Activated CD4-positive, alpha-beta T cell treated with anti-CD3 and anti-CD28 coated beads for 36 hours (primary cell): ENCODE data around the gene NLRP6. TPM values are rescaled to one million over a fixed set of nuclear protein-coding genes. Genes with fewer than 3 reads are reported as not detected.
"Not testable (repeated sequence)": the region's sequence is repeated elsewhere in the genome, so short reads cannot be mapped to it uniquely, and the experiment has no call there.

Source experiments
- ATAC-seq: fragments of 200-7000 bp; cut with Tn5 transposase; one replicate; pipeline ENCODE4 v1.10.0; 2021; ENCODE audit warnings: mild to moderate bottlenecking, moderate library complexity
- CTCF ChIA-PET: fragments of 350-600 bp; sonication (Branson Sonifier 250); formaldehyde crosslinking; loops from one replicate; lab custom pipeline; 2021; ENCODE audit warnings: antibody characterized with exemption; lab: Charles Lee
- POLR2A ChIA-PET: fragments of 350-600 bp; sonication (Branson Sonifier 250); formaldehyde crosslinking; loops from one replicate; lab custom pipeline; 2021; ENCODE audit warnings: antibody characterized with exemption, inconsistent platforms; lab: Charles Lee
- DNase-seq: peaks from one replicate; pipeline ENCODE4 v3.0.0-alpha.2; 2020
- H3K27ac Mint-ChIP-seq: one replicate; pipeline ENCODE4 v1.8.0; 2021; ENCODE audit warnings: mixed read lengths
- H3K27me3 Mint-ChIP-seq: one replicate; pipeline ENCODE4 v1.8.0; 2021; ENCODE audit warnings: mixed read lengths
- H3K36me3 Mint-ChIP-seq: one replicate; pipeline ENCODE4 v1.8.0; 2021; ENCODE audit warnings: low read depth, mixed read lengths
- H3K4me1 Mint-ChIP-seq: one replicate; pipeline ENCODE4 v1.8.0; 2021; ENCODE audit warnings: mixed read lengths
- H3K4me3 Mint-ChIP-seq: one replicate; pipeline ENCODE4 v1.8.0; 2021; ENCODE audit warnings: mild to moderate bottlenecking, moderate library complexity, mixed read lengths
- H3K9me3 Mint-ChIP-seq: one replicate; pipeline ENCODE4 v1.8.0; 2021; ENCODE audit warnings: low read depth, mixed read lengths
- intact Hi-C, 2 experiments: fragments of 100-400 bp; cut with DNase I in 1 of 2; cut with micrococcal nuclease in 1 of 2; formaldehyde crosslinking; loops; one replicate each; pipeline versions ENCODE4 v1.14.2 to v1.15.1; 2022 to 2024; cut with DNase I, micrococcal nuclease
- total RNA-seq, 2 experiments: library from RNA; stranded (reverse); gene quantifications; one replicate each; pipeline ENCODE4 v1.2.3, GENCODE V29; 2021

The NLRP6 gene
- total RNA-seq, 2 experiments from 2014 or later: 0.32 to 0.57 TPM

DNA sequence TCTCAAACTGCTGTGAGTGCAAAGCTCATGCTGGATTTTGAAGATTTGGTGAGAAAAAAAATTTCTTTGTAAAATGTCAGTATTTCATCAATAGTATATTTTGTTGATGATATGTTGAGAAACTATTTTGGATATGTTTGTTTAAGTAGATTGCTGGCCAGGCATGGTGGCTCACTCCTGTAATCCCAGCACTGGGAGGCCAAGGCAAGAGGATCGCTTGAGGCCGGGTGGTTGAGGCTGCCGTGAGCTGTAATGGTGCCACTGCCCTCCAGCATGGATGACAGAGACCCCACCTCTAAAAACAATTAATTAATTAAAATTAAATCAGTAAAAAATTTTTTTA is 49.3 kb downstream of the NLRP6 start:
- Mint-ChIP-seq H3K4me1 (peaks cover 68% of the 10 kb centered on the region), H3K27me3 (no peaks in the 10 kb centered on the region), H3K36me3 (no peaks in the 10 kb centered on the region), H3K4me3 (peak overlapping the region; percentile 36), H3K27ac (peak overlapping the region; percentile 93), H3K9me3 (no peaks in the 10 kb centered on the region)
- ChIA-PET CTCF (interaction anchor here (1.0 to 2.4 kb wide), 6 partner anchors 10 to 77 kb away, joined by 3 to 7 read pairs (median 3); no protein-coding TSS in a partner anchor), POLR2A (interaction anchor here (1.0 kb wide), 1 partner anchor 10 kb away, joined by 3 read pairs; no protein-coding TSS in a partner anchor)
- ATAC-seq (no peak), DNase-seq (no peak)
- intact Hi-C loops: loop anchor here in 1 of 2 experiments (2.0 kb wide), 1 partner anchor 15 kb away; no protein-coding TSS in a partner anchor

DNA sequence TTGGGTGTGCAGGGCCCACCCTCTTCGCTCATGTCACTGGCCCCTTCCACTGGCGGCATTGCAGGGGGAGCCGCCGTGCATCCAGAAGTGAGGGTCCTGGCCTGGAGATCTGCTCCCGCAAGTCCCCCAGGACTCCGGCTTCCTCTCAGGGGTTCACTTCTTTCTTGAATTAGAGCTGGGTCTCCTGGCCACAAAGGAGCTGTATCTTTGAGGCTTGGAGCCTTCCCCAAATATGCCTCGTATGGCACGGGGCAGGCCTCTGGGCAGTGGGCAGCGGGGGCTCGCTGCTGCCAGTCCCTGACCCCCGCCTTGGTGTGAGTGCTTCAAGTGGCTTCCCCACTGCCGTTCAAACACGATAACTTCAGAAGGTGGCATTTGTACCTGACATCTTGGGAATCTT is 49.8 kb downstream of the NLRP6 start:
- CTCF ChIA-PET: interaction anchor here (0.6 to 2.4 kb wide), 4 partner anchors 11 to 191 kb away, joined by 3 to 7 read pairs (median 3); no protein-coding TSS in a partner anchor
- Mint-ChIP-seq H3K36me3 (no peaks in the 10 kb centered on the region), H3K4me1 (peaks cover 72% of the 10 kb centered on the region), H3K27me3 (no peaks in the 10 kb centered on the region), H3K4me3 (no peak overlapping the region), H3K9me3 (no peaks in the 10 kb centered on the region), H3K27ac (peak overlapping the region; percentile 42)
- intact Hi-C loops: no loop called here
- no peak for ATAC-seq
- DNase-seq: no peak
- POLR2A ChIA-PET: no interaction called here

DNA sequence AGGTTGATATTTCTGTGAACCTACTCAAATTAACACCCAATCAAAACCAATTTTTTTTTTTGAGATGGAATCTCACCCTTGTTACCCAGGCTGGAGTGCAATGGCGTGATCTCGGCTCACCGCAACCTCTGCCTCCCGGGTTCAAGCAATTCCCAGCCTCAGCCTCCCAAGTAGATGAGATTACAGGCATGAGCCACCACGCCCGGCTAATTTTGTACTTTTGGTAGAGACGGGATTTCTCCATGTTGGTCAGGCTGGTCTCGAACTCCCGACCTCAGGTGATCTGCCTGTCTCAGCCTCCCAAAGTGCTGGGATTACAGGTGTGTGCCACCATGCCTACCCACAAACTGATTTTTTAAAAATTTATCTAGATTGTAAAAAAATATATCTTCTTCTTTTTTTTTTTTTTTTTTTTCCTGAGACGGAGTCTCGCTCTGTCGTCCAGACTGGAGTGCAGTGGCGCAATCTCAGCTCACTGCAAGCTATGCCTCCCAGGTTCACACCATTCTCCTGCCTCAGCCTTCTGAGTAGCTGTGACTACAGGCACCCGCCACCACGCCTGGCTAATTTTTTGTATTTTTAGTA is 50.4 kb downstream of the NLRP6 start:
- DNase-seq, H3K9me3 Mint-ChIP-seq, intact Hi-C loops, H3K36me3 Mint-ChIP-seq, ATAC-seq, H3K27me3 Mint-ChIP-seq: not testable (repeated sequence)
- peaks cover 72% of the 10 kb centered on the region for H3K4me1 Mint-ChIP-seq
- peak overlapping the region; percentile 58 for H3K4me3 Mint-ChIP-seq
- POLR2A ChIA-PET: interaction anchor here (0.5 to 1.0 kb wide), 2 partner anchors 11 to 27 kb away, joined by 3 read pairs; no protein-coding TSS in a partner anchor
- CTCF ChIA-PET: interaction anchor here (0.6 to 2.4 kb wide), 8 partner anchors 9 to 190 kb away, joined by 3 to 10 read pairs (median 3); no protein-coding TSS in a partner anchor
- peak overlapping the region; percentile 82 for H3K27ac Mint-ChIP-seq

DNA sequence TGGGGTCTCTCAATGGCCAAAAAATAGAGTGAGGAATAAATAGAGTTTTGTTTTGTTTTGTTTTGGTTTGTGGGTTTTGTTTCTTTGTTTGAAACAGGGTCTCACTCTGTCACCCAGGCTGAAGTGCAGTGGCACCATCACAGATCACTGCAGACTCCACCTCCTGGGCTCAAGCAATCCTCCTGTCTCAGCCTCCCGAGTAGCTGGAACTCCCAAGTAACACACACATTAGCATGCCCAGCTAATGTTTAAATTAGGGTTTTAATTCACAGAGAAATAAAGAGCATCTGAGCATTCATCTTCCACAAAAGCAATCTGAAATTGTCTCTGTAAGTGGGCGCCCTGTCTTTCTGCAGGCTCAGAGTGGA is 51.7 kb downstream of the NLRP6 start:
- POLR2A ChIA-PET: interaction anchor here (0.8 to 1.2 kb wide), 4 partner anchors 10 to 74 kb away, joined by 3 read pairs; no protein-coding TSS in a partner anchor
- H3K4me3 Mint-ChIP-seq: peak overlapping the region; percentile 58

DNA sequence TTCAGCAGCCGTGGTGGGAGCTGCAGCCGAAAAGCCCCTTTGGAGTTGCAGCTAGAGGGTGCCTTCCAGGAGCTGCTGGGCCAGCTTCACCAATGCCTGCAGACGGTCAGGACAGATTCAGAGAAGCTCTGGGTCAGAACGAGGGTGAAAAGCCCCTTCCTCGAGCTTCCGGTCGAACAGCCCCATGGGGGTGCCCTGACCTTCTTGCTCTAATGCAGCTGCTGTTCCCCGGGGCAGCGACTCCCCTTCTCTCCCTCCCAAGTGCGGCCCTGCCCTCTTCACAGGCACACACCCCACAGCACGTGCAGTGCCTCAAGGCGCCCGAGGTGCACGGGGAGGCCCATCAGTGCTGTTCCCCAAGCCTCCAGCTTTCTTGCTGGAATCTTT is 52.1 kb downstream of the NLRP6 start:
- Mint-ChIP-seq H3K36me3 (no peaks in the 10 kb centered on the region), H3K27ac (no peak overlapping the region), H3K27me3 (no peaks in the 10 kb centered on the region), H3K9me3 (no peaks in the 10 kb centered on the region), H3K4me3 (peak overlapping the region; percentile 58), H3K4me1 (peaks cover 60% of the 10 kb centered on the region)
- ChIA-PET POLR2A (interaction anchor here (0.8 to 1.2 kb wide), 4 partner anchors 10 to 73 kb away, joined by 3 read pairs; no protein-coding TSS in a partner anchor), CTCF (interaction anchor here (0.7 to 1.9 kb wide), 6 partner anchors 9 to 95 kb away, joined by 4 to 10 read pairs (median 4); no protein-coding TSS in a partner anchor)
- intact Hi-C loops: no loop called here
- DNase-seq (no peak), ATAC-seq (no peak)

More for the DNA sequence above, 51.7 kb downstream of the NLRP6 start:
- Mint-ChIP-seq H3K27ac (peak overlapping the region; percentile 82), H3K9me3 (no peaks in the 10 kb centered on the region), H3K4me1 (peaks cover 62% of the 10 kb centered on the region), H3K36me3 (no peaks in the 10 kb centered on the region), H3K27me3 (no peaks in the 10 kb centered on the region)
- DNase-seq: no peak
- intact Hi-C loops: no loop called here
- CTCF ChIA-PET: interaction anchor here (0.6 to 1.9 kb wide), 8 partner anchors 10 to 95 kb away, joined by 3 to 10 read pairs (median 4); no protein-coding TSS in a partner anchor
- no peak for ATAC-seq

DNA sequence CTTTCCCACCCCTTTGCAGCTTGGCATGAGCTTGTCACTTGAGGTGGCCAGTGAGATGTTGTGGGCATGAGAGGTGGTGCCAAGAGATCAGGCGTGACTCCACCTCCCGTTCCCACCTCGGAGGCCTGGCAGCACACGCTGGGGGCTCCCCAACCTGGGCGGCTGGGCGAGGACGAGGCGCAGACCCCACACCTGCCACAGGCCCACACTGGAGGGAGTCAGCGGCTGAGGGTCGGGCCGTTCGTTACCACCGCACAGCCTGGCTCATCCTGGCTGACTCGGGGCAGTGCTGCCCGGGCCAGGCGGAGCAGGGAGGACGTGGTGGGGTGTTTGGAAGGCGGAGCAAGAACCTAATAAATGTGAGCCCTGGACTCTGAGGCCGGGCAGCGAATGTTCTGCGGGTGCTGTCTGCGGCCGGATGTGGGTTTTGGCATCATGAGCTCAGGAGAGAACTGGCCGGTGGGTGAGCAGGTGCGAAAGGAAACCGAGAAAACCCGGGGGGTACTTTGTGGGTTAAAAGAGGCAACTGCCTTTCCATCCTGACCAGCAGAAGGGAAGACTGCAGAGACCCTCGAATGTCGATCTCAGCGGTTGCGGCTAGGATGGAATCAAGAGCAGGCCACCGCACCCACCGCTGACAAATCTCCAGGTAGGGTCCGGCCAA is 52.6 kb downstream of the NLRP6 start:
- ChIA-PET CTCF (interaction anchor here (0.7 to 1.9 kb wide), 4 partner anchors 9 to 96 kb away, joined by 4 to 10 read pairs (median 5); no protein-coding TSS in a partner anchor), POLR2A (interaction anchor here (0.8 to 1.0 kb wide), 2 partner anchors 25 to 73 kb away, joined by 3 read pairs; no protein-coding TSS in a partner anchor)
- Mint-ChIP-seq H3K9me3 (no peaks in the 10 kb centered on the region), H3K27me3 (no peaks in the 10 kb centered on the region), H3K4me1 (peaks cover 62% of the 10 kb centered on the region), H3K4me3 (peak overlapping the region; percentile 58), H3K27ac (peak overlapping the region; percentile 33), H3K36me3 (no peaks in the 10 kb centered on the region)
- DNase-seq: peak; percentile 56
- no peak for ATAC-seq
- intact Hi-C loops: no loop called here

DNA sequence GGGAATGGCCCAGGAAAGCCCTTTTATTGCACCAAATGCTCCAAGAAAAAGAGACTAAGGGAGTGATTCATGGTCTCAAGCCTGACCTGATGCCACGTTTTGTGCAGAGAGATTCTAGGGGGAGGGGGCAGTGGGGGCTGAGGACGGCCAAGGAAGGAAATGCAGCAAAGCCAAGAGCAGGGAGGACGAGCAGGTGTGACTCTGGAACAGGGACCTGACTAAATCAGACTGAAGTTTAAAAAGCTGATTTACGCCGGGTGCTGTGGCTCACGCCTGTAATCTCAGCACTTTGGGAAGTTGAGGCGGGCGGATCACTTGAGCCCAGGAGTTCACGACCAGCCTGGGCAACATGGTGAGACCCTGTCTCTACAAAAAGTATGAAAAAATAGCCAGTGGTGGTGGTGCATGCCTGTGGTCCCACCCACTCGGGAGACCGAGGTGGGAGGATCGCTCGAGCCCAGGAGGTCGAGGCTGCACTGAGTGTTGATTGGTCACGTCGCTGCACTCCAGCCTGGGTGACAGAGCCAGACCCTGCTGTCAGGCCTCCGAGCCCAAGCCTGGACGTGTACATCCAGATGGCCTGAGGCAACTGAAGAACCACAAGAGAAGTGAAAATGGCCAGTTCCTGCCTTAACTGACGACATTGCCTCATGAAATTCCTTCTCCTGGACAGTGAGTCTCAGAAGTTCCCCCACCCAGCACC is 53.3 kb downstream of the NLRP6 start:
- H3K27ac Mint-ChIP-seq: no peak overlapping the region
- peak overlapping the region; percentile 30 for H3K4me3 Mint-ChIP-seq
- ATAC-seq: no peak

DNA sequence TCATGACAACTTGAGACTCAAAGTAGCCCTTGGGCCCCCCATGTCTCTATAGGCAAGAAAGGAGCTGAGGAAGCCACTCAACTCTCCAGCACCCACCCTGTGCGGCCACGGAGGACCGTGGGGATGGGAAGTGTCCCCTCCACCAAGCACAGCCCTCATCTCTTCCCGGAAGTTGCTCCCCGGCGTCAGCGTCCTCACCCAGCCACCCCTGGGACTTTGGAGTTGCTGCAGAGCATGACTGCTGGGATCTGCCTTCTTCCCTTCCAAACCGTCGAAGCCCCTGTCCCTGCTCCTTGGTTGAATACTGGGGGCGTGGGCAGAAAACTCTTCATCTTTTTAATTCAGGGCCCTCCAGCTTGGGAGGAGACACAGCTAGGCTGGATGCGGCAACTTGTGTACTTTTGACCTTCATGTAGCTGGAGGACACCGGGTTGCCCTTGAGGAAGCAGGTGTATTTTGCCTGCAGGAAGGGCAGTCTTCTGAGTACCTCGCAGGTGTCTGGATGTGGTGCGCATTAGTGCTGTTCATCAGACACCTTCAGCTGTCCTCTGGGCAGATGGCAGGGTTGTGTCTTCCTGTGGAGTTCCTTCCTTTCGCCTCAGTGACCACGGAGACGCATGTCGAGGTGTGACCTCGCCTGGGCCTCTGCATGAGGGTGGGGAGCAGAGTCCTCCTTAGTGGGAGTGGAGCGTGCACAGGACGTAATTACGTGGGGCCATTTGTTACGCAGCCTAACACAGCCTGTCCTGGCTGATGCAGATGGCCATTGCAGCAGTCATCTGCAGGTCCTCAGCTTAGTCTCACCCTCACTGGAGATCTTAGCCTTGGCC is 54.7 kb downstream of the NLRP6 start:
- no peaks in the 10 kb centered on the region for H3K9me3 Mint-ChIP-seq
- intact Hi-C loops: no loop called here

More for the DNA sequence above, 53.3 kb downstream of the NLRP6 start:
- CTCF ChIA-PET: no interaction called here
- Mint-ChIP-seq H3K36me3 (no peaks in the 10 kb centered on the region), H3K27me3 (no peaks in the 10 kb centered on the region), H3K4me1 (peaks cover 61% of the 10 kb centered on the region), H3K9me3 (no peaks in the 10 kb centered on the region)
- POLR2A ChIA-PET: interaction anchor here (1.0 kb wide), 1 partner anchor 24 kb away, joined by 3 read pairs; no protein-coding TSS in a partner anchor
- no peak for DNase-seq
- intact Hi-C loops: no loop called here

DNA sequence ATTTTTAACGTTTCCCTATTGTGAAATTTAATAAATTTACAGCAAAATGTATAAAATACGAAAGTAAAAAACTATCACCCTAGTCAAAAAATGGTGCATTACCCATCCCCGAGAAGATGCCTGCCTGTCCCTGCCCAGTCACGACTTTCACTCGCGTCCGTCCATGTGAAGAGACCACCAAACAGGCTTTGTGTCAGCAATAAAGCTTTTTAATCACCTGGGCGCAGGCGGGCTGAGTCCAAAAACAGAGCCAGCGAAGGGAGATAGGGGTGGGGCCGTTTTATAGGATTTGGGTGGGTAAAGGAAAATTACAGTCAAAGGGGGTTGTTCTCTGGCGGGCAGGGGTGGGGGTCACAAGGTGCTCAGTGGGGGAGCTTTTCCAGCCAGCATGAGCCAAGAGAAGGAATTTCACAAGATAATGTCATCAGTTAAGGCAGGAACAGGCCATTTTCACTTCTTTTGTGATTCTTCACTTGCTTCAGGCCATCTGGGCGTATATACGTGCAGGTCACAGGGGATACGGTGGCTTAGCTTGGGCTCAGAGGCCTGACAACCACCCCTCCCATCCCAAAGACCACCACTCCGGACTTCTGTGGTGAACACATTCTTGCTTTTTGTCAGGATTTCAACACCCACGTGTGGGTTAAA is 55.5 kb downstream of the NLRP6 start:
- H3K4me1 Mint-ChIP-seq: peaks cover 50% of the 10 kb centered on the region

More for the DNA sequence above, 54.7 kb downstream of the NLRP6 start:
- no peak overlapping the region for H3K4me3 Mint-ChIP-seq
- ATAC-seq (no peak), DNase-seq (no peak)
- POLR2A ChIA-PET: no interaction called here
- H3K36me3 Mint-ChIP-seq: no peaks in the 10 kb centered on the region
- no peaks in the 10 kb centered on the region for H3K27me3 Mint-ChIP-seq
- peak overlapping the region; percentile 10 for H3K27ac Mint-ChIP-seq
- peaks cover 54% of the 10 kb centered on the region for H3K4me1 Mint-ChIP-seq
- CTCF ChIA-PET: no interaction called here

More for the DNA sequence above, 55.5 kb downstream of the NLRP6 start:
- POLR2A ChIA-PET, intact Hi-C loops, ATAC-seq, H3K9me3 Mint-ChIP-seq, H3K36me3 Mint-ChIP-seq, H3K4me3 Mint-ChIP-seq, H3K27ac Mint-ChIP-seq, H3K27me3 Mint-ChIP-seq, DNase-seq: not testable (repeated sequence)
- CTCF ChIA-PET: interaction anchor here (0.7 kb wide), 1 partner anchor 1836 kb away, joined by 3 read pairs; no protein-coding TSS in a partner anchor
